PC-9 (cell line): ENCODE data around the gene GRAMD2B. TPM values are rescaled to one million over a fixed set of nuclear protein-coding genes. Genes with fewer than 3 reads are reported as not detected.

Source experiments
- BruUV-seq: library from RNA; stranded (reverse); fragments of 400-500 nt; replicated peaks from 2 replicates; lab custom pipeline; 2021; lab: Mats Ljungman, UMichigan
- CTCF ChIA-PET: fragments of 300-600 bp; sonication (Branson Sonifier 250); formaldehyde crosslinking; loops from one replicate; lab custom pipeline; 2022; ENCODE audit warnings: antibody characterized with exemption; lab: Charles Lee
- POLR2A ChIA-PET: fragments of 300-600 bp; sonication (Branson Sonifier 250); formaldehyde crosslinking; loops from one replicate; lab custom pipeline; 2022; ENCODE audit warnings: antibody characterized with exemption; ENCODE audit not compliant: unreplicated experiment; lab: Charles Lee
- DNase-seq, 2 experiments: peaks; one replicate each; pipeline versions ENCODE4 v3.0.0 to v3.0.0-alpha.2; 2015 to 2022; ENCODE audit warnings: mixed read lengths in 1 of 2
- H2AFZ ChIP-seq: fragments of 200-600 bp; sonication (generic); 2 replicates; pipeline ENCODE4 v1.8.1; 2017; ENCODE audit warnings: antibody characterized with exemption
- H3F3A ChIP-seq: fragments of 200-600 bp; sonication (generic); 2 replicates; pipeline ENCODE4 v1.8.1; 2017; ENCODE audit warnings: antibody characterized with exemption, mild to moderate bottlenecking, low read depth; ENCODE audit not compliant: insufficient read depth
- H3K27ac ChIP-seq: fragments of 200-600 bp; sonication (generic); 2 replicates; pipeline ENCODE4 v1.6.1; 2016; ENCODE audit warnings: mixed run types
- H3K27me3 ChIP-seq: fragments of 200-600 bp; sonication (generic); 2 replicates; pipeline ENCODE4 v1.6.1; 2016; ENCODE audit warnings: low read depth, mixed run types; ENCODE audit not compliant: insufficient read depth
- H3K36me3 ChIP-seq: fragments of 200-600 bp; sonication (generic); 2 replicates; pipeline ENCODE4 v1.6.1; 2016; ENCODE audit warnings: low read depth, mixed run types
- H3K4me1 ChIP-seq: fragments of 200-600 bp; sonication (generic); replicated peaks from 2 replicates; pipeline ENCODE4 v1.6.1; 2016; ENCODE audit warnings: mixed run types; ENCODE audit not compliant: insufficient read depth
- H3K4me2 ChIP-seq: fragments of 200-600 bp; sonication (generic); 2 replicates; pipeline ENCODE4 v1.6.1; 2017; ENCODE audit warnings: mixed run types
- H3K4me3 ChIP-seq: fragments of 200-600 bp; sonication (generic); 2 replicates; pipeline ENCODE4 v1.6.1; 2016; ENCODE audit warnings: mixed run types
- H3K79me2 ChIP-seq: fragments of 200-600 bp; sonication (generic); 2 replicates; pipeline ENCODE4 v1.6.1; 2017; ENCODE audit warnings: low read depth, mixed run types
- H3K9me2 ChIP-seq: fragments of 200-600 bp; sonication (generic); 2 replicates; pipeline ENCODE4 v1.8.1; 2017; ENCODE audit warnings: mild to moderate bottlenecking; ENCODE audit not compliant: insufficient read depth
- H3K9me3 ChIP-seq: fragments of 200-600 bp; sonication (generic); 2 replicates; pipeline ENCODE4 v1.8.1; 2016; ENCODE audit warnings: low read depth; ENCODE audit not compliant: insufficient read depth
- H4K20me1 ChIP-seq: fragments of 200-600 bp; sonication (generic); 2 replicates; pipeline ENCODE4 v1.8.1; 2017; ENCODE audit not compliant: insufficient read depth
- CTCF ChIP-seq: fragments of 200-600 bp; sonication (generic); conservative IDR thresholded peaks from 2 replicates; pipeline ENCODE4 v1.6.1; 2017; ENCODE audit warnings: mixed run types, antibody characterized with exemption, mild to moderate bottlenecking, moderate library complexity
- EZH2 ChIP-seq: fragments of 200-600 bp; sonication (generic); IDR thresholded peaks from 2 replicates; pipeline ENCODE4 v1.8.0; 2017; ENCODE audit warnings: antibody characterized with exemption, low read depth
- intact Hi-C: fragments of 100-400 bp; cut with micrococcal nuclease; formaldehyde crosslinking; loops from one replicate; pipeline ENCODE4 v1.10.0; 2022; ENCODE audit not compliant: unreplicated experiment
- total RNA-seq: library from RNA; stranded (reverse); gene quantifications from 2 replicates; pipeline ENCODE4 v1.2.3, GENCODE V29; 2021

GRAMD2B gene
- total RNA-seq, 1 experiment from 2014 or later: 10.0 TPM

- H3K9me3 ChIP-seq: no peaks in the 10 kb centered on the region
- no peak for DNase-seq
- ChIA-PET CTCF (interaction anchor here (0.7 kb wide), 1 partner anchor 173 kb away, joined by 3 read pairs; no protein-coding TSS in a partner anchor), POLR2A (interaction anchor here (0.7 kb wide), 1 partner anchor 135 kb away, joined by 3 read pairs; no protein-coding TSS in a partner anchor)
- TF ChIP-seq CTCF (no peak), EZH2 (no peak)
- intact Hi-C loops: no loop called here
- H3K27me3 ChIP-seq: no peaks in the 10 kb centered on the region
- H3K36me3 ChIP-seq: no peaks in the 10 kb centered on the region
- no peaks in the 10 kb centered on the region for H3K79me2 ChIP-seq
- no peak overlapping the region for H3K27ac ChIP-seq
- peaks cover 10% of the 10 kb centered on the region; the same call in 1 of the 2 replicates for H3F3A ChIP-seq
- H3K4me1 ChIP-seq: peaks cover 18% of the 10 kb centered on the region; the same call in 1 of the 2 replicates
- BruUV-seq: no TSS peak
- no peak overlapping the region for H3K4me3 ChIP-seq
- H3K9me2 ChIP-seq: no peaks in the 10 kb centered on the region
- H3K4me2 ChIP-seq: no peak overlapping the region
- no peak overlapping the region for H2AFZ ChIP-seq
- H4K20me1 ChIP-seq: no peaks in the 10 kb centered on the region
These were observed 90.1 kb downstream of the GRAMD2B start for GRCh38 chr5:126513302-126513701.

- no peak overlapping the region for H2AFZ ChIP-seq
- H3K27ac ChIP-seq: no peak overlapping the region
- H3K4me1 ChIP-seq: peaks cover 15% of the 10 kb centered on the region; the same call in 1 of the 2 replicates
- ChIA-PET POLR2A (no interaction called here), CTCF (no interaction called here)
- no peaks in the 10 kb centered on the region for H3K79me2 ChIP-seq
- intact Hi-C loops: no loop called here
- TF ChIP-seq EZH2 (no peak), CTCF (no peak)
- no peaks in the 10 kb centered on the region for H3K9me3 ChIP-seq
- no peaks in the 10 kb centered on the region for H3K27me3 ChIP-seq
- BruUV-seq: no TSS peak
- no peaks in the 10 kb centered on the region for H3K36me3 ChIP-seq
- no peaks in the 10 kb centered on the region for H4K20me1 ChIP-seq
- H3K9me2 ChIP-seq: no peaks in the 10 kb centered on the region
- no peak for DNase-seq
- no peak overlapping the region for H3K4me2 ChIP-seq
- H3F3A ChIP-seq: peaks cover 10% of the 10 kb centered on the region; the same call in 1 of the 2 replicates
- no peak overlapping the region for H3K4me3 ChIP-seq
These were observed 90.5 kb downstream of the GRAMD2B start for GRCh38 chr5:126513703-126514102.

GRCh38 chr5:126514131-126514557 lies 90.9 kb downstream of the GRAMD2B start:
- DNase-seq: no peak
- Histone ChIP-seq H4K20me1 (no peaks in the 10 kb centered on the region), H3K4me3 (no peak overlapping the region), H3K36me3 (no peaks in the 10 kb centered on the region), H3K4me2 (no peak overlapping the region), H3K79me2 (no peaks in the 10 kb centered on the region), H3F3A (peaks cover 10% of the 10 kb centered on the region; the same call in 1 of the 2 replicates), H3K9me3 (no peaks in the 10 kb centered on the region), H3K9me2 (no peaks in the 10 kb centered on the region), H3K4me1 (peaks cover 13% of the 10 kb centered on the region; the same call in 1 of the 2 replicates), H3K27me3 (no peaks in the 10 kb centered on the region), H3K27ac (no peak overlapping the region), H2AFZ (no peak overlapping the region)
- no peak for TF ChIP-seq EZH2
- no peak for TF ChIP-seq CTCF
- intact Hi-C loops: no loop called here
- ChIA-PET POLR2A (no interaction called here), CTCF (no interaction called here)
- no TSS peak for BruUV-seq
